H1 (cell line): ENCODE measurements around the gene EXD3. TPM values are rescaled to one million over a fixed set of nuclear protein-coding genes. Genes with fewer than 3 reads are reported as not detected.

ENCODE experiments used
- CTCF ChIA-PET: fragments of 300-600 bp; sonication (Branson Sonifier 250); formaldehyde crosslinking; loops from one replicate; lab custom pipeline; 2021; ENCODE audit not compliant: partially characterized antibody; lab: Charles Lee
- POLR2A ChIA-PET: fragments of 300-600 bp; sonication (Branson Sonifier 250); formaldehyde crosslinking; loops from one replicate; lab custom pipeline; 2021; ENCODE audit warnings: inconsistent platforms; ENCODE audit not compliant: partially characterized antibody; lab: Charles Lee
- DNase-seq, 2 experiments: peaks; one replicate each; pipeline versions ENCODE4 v3.0.0 to v3.0.0-alpha.2; 2010 to 2022; ENCODE audit warnings: low spot score in 2 of 2, low read depth in 1 of 2, mixed read lengths in 1 of 2
- FAIRE-seq: peaks from 2 replicates; lab custom pipeline; 2011; peaks lifted over from hg19 to GRCh38; lab: Jason Lieb, UNC
- H2AFZ ChIP-seq: 2 replicates; pipeline ENCODE4 v1.8.1; 2012; ENCODE audit warnings: low read length, inconsistent platforms
- H2AK5ac ChIP-seq: 2 replicates; pipeline ENCODE4 v1.6.1; 2013; ENCODE audit warnings: low read depth, low read length
- H2BK120ac ChIP-seq: replicated peaks from 2 replicates; pipeline ENCODE3; 2013; ENCODE audit warnings: low read depth, low read length, inconsistent platforms
- H2BK12ac ChIP-seq: 2 replicates; pipeline ENCODE4 v1.6.1; 2013; ENCODE audit warnings: low read depth, low read length
- H2BK15ac ChIP-seq: 2 replicates; pipeline ENCODE4 v1.6.1; 2013; ENCODE audit warnings: low read length
- H2BK20ac ChIP-seq: 2 replicates; pipeline ENCODE4 v1.6.1; 2013; ENCODE audit warnings: low read length
- H2BK5ac ChIP-seq: 2 replicates; pipeline ENCODE4 v1.6.1; 2013; ENCODE audit warnings: low read depth, low read length
- H3K14ac ChIP-seq: 2 replicates; pipeline ENCODE4 v1.6.1; 2013; ENCODE audit warnings: inconsistent platforms; ENCODE audit not compliant: insufficient read length
- H3K18ac ChIP-seq: 2 replicates; pipeline ENCODE4 v1.6.1; 2013; ENCODE audit warnings: low read length; ENCODE audit errors: extremely low read depth
- H3K23ac ChIP-seq: 2 replicates; pipeline ENCODE4 v1.6.1; 2013; ENCODE audit warnings: inconsistent platforms; ENCODE audit not compliant: insufficient read length
- H3K23me2 ChIP-seq: 2 replicates; pipeline ENCODE4 v1.6.1; 2013; ENCODE audit warnings: low read depth, low read length
- H3K27ac ChIP-seq: 2 replicates; pipeline ENCODE4 v1.6.1; 2011; ENCODE audit warnings: low read depth, low read length, inconsistent platforms
- H3K27me3 ChIP-seq, 4 experiments: replicated peaks in 1 of 4; 1 replicate in 1 of 4; 2 replicates in 3 of 4; pipeline versions ENCODE4 v1.6.1 to v1.8.1; 2011 to 2013; ENCODE audit warnings: low read length in 3 of 4, mild to moderate bottlenecking in 3 of 4, inconsistent platforms in 2 of 4, mixed read lengths in 2 of 4, moderate library complexity in 1 of 4; ENCODE audit not compliant: control insufficient read depth in 3 of 4, insufficient read depth in 3 of 4; ENCODE audit errors: extremely low read depth in 1 of 4
- H3K36me3 ChIP-seq, 4 experiments: 2 replicates each; pipeline versions ENCODE4 v1.6.1 to v1.8.1; 2011 to 2013; ENCODE audit warnings: mild to moderate bottlenecking in 4 of 4, low read length in 3 of 4, moderate library complexity in 2 of 4, control low read depth in 1 of 4, inconsistent platforms in 1 of 4; ENCODE audit not compliant: insufficient read depth in 4 of 4, control insufficient read depth in 2 of 4
- H3K4ac ChIP-seq: replicated peaks from 2 replicates; pipeline ENCODE3; 2013; ENCODE audit warnings: low read length, low read depth, mixed read lengths, inconsistent platforms; ENCODE audit not compliant: insufficient read length
- H3K4me1 ChIP-seq, 4 experiments: replicated peaks in 1 of 4; 1 replicate in 1 of 4; 2 replicates in 3 of 4; pipeline versions ENCODE4 v1.6.1 to v1.8.1; 2011 to 2013; ENCODE audit warnings: low read length in 3 of 4, inconsistent platforms in 2 of 4, mixed read lengths in 1 of 4; ENCODE audit not compliant: insufficient read depth in 4 of 4, control insufficient read depth in 3 of 4
- H3K4me2 ChIP-seq, 2 experiments: 2 replicates each; pipeline versions ENCODE4 v1.6.1 to v1.8.1; 2011 to 2013; ENCODE audit warnings: low read depth in 2 of 2, low read length in 2 of 2, control low read depth in 1 of 2, inconsistent platforms in 1 of 2, mild to moderate bottlenecking in 1 of 2; ENCODE audit not compliant: insufficient read depth in 1 of 2
- H3K4me3 ChIP-seq, 4 experiments: fragments of 200-600, 300-600 bp in 1 of 4; sonication (generic), shearing (Covaris generic), sonication (Bioruptor Twin) in 1 of 4; 2 replicates each; pipeline versions ENCODE4 v1.5.1 to v1.8.1; 2011 to 2016; ENCODE audit warnings: low read length in 4 of 4, low read depth in 3 of 4, control low read depth in 2 of 4, inconsistent platforms in 2 of 4, mild to moderate bottlenecking in 2 of 4, mixed read lengths in 1 of 4, moderate library complexity in 1 of 4; ENCODE audit not compliant: insufficient read depth in 2 of 4; ENCODE audit errors: extremely low read depth in 1 of 4
- H3K56ac ChIP-seq: replicated peaks from 2 replicates; pipeline ENCODE3; 2013; ENCODE audit warnings: low read depth, mild to moderate bottlenecking, mixed read lengths, low read length, inconsistent platforms; ENCODE audit not compliant: insufficient read length
- H3K79me1 ChIP-seq: 2 replicates; pipeline ENCODE4 v1.6.1; 2013; ENCODE audit warnings: low read depth, low read length, control low read depth
- H3K79me2 ChIP-seq, 2 experiments: 2 replicates each; pipeline versions ENCODE4 v1.6.1 to v1.8.1; 2012 to 2013; ENCODE audit warnings: low read length in 2 of 2, mild to moderate bottlenecking in 2 of 2, inconsistent platforms in 1 of 2; ENCODE audit not compliant: insufficient read depth in 2 of 2, control insufficient read depth in 1 of 2
- H3K9ac ChIP-seq, 4 experiments: replicated peaks in 1 of 4; 1 replicate in 1 of 4; 2 replicates in 3 of 4; pipeline versions ENCODE4 v1.6.1 to v1.8.1; 2011 to 2013; ENCODE audit warnings: low read depth in 3 of 4, low read length in 3 of 4, control low read depth in 2 of 4, mild to moderate bottlenecking in 2 of 4, moderate library complexity in 2 of 4, inconsistent platforms in 1 of 4; ENCODE audit errors: extremely low read depth in 1 of 4
- H3K9me3 ChIP-seq, 2 experiments: 2 replicates each; pipeline versions ENCODE4 v1.6.1 to v1.8.1; 2012 to 2013; ENCODE audit warnings: mild to moderate bottlenecking in 2 of 2, moderate library complexity in 2 of 2, control low read depth in 1 of 2, inconsistent platforms in 1 of 2, low read depth in 1 of 2, low read length in 1 of 2, mixed read lengths in 1 of 2; ENCODE audit not compliant: insufficient read depth in 2 of 2
- H4K20me1 ChIP-seq, 2 experiments: replicated peaks in 1 of 2; 2 replicates each; pipeline versions ENCODE3 to v1.8.1; 2011 to 2013; ENCODE audit warnings: inconsistent platforms in 2 of 2, low read length in 2 of 2, mild to moderate bottlenecking in 1 of 2; ENCODE audit not compliant: insufficient read depth in 2 of 2, control insufficient read depth in 1 of 2
- H4K5ac ChIP-seq: 2 replicates; pipeline ENCODE4 v1.6.1; 2013; ENCODE audit warnings: low read length, low read depth, mixed read lengths, inconsistent platforms; ENCODE audit not compliant: insufficient read length
- H4K8ac ChIP-seq: 2 replicates; pipeline ENCODE4 v1.8.0; 2013; ENCODE audit warnings: mild to moderate bottlenecking, moderate library complexity, low read length, inconsistent platforms; ENCODE audit not compliant: insufficient read depth; ENCODE audit errors: extremely low read depth
- H4K91ac ChIP-seq: replicated peaks from 2 replicates; pipeline ENCODE3; 2013; ENCODE audit warnings: low read length, mixed read lengths, inconsistent platforms; ENCODE audit not compliant: insufficient read length
- POLR2AphosphoS5 ChIP-seq: IDR thresholded peaks from 2 replicates; pipeline ENCODE4 v1.6.1; 2011; ENCODE audit warnings: low read depth, low read length
- SIRT6 ChIP-seq: IDR thresholded peaks from one replicate; pipeline ENCODE4 v1.7.1; 2012; ENCODE audit warnings: low read length, inconsistent platforms
- SP4 ChIP-seq: IDR thresholded peaks from 2 replicates; pipeline ENCODE4 v1.6.1; 2012; ENCODE audit warnings: low read length, inconsistent platforms
- TAF7 ChIP-seq: optimal IDR thresholded peaks from 2 replicates; pipeline ENCODE3; 2011; ENCODE audit warnings: low read depth, mild to moderate bottlenecking, inconsistent platforms, low read length, moderate library complexity, borderline replicate concordance
- TBP ChIP-seq: IDR thresholded peaks from 2 replicates; pipeline ENCODE4 v1.6.1; 2011; ENCODE audit warnings: low read depth, low read length, improper control_type of control experiment
- ZNF274 ChIP-seq: IDR thresholded peaks from 2 replicates; pipeline ENCODE4 v1.7.0; 2012; ENCODE audit warnings: low read length, borderline replicate concordance; ENCODE audit errors: extremely low read depth
- WGBS, 2 experiments: shearing (Covaris generic) in 1 of 2; methylation state at CpG; one replicate each; pipeline versions ENCODE4 v1.1.6 to v1.1.7; 2013 to 2015; ENCODE audit warnings: low lambda C conversion rate in 2 of 2, mixed read lengths in 2 of 2, inconsistent platforms in 1 of 2, low coverage in 1 of 2, missing lambda C conversion rate in 1 of 2; ENCODE audit not compliant: insufficient replicate concordance in 2 of 2, insufficient coverage in 1 of 2, insufficient read length in 1 of 2; ENCODE audit errors: extremely low coverage in 1 of 2, missing lambda C conversion rate in 1 of 2; 5-methylcytosine and 5-hydroxymethylcytosine counted together
- polyA plus RNA-seq, 7 experiments: library from polyadenylated mRNA; depleted of rRNA in 3 of 7; stranded (reverse) in 5 of 7; unstranded in 2 of 7; fragments of >200 nt in 5 of 7; fragments of 200-250 nt in 2 of 7; gene quantifications; 1 replicate in 5 of 7; 2 replicates in 1 of 7; 4 replicates in 1 of 7; pipeline versions ENCODE4 v1.2.1 to v1.2.3, GENCODE V29; 2011 to 2013; ENCODE audit warnings: missing spikeins in 2 of 7, mixed read lengths in 2 of 7
- total RNA-seq: library from RNA; stranded (reverse); fragmentation: NEBNext Ultra II Directional; extraction: Animal tissue kit (Norgen Biotek cat#: 25700); gene quantifications from 2 replicates; pipeline ENCODE4 v1.2.1, GENCODE V29; 2021
- TF ChIP-seq, protein P1 (sequence below): IDR thresholded peaks from 2 replicates; pipeline ENCODE4 v1.6.1; 2011; ENCODE audit warnings: low read length, improper control_type of control experiment

The EXD3 gene
- total and polyA plus RNA-seq, 2 of the 8 experiments (the other 6 are each of a cell fraction or from before 2014, with no cell fraction given), result 7.2 to 9.4 TPM

DNA sequence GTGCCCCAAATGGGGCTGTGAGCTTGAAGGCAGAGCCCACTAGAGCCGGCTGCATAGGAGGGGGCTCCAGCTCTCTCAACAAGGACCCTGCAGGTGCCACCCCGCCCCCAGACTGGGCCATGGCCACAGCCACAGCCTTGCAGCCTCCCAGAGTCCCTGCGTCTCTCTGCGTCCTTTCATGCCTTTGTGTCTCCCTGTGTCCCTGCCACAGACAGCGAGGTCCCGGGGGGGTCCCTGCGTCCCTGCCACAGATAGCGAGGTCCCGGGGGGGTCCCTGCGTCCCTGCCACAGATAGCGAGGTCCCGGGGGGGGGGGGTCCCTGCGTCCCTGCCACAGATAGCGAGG lies 6.6 kb upstream of the EXD3 start:
- H2AK5ac ChIP-seq, result no peak overlapping the region
- no peak overlapping the region for H3K4me2 ChIP-seq
- CTCF ChIA-PET, result interaction anchor here (1.2 kb wide), 1 partner anchor 25 kb away, joined by 3 read pairs; no protein-coding TSS in a partner anchor
- H3K27me3 ChIP-seq, result peaks cover 0 to 3% (median 0%) of the 10 kb centered on the region in 4 experiments; a peak in 2 of 7 replicates
- no peak overlapping the region for H2BK5ac ChIP-seq
- no peak overlapping the region for H3K14ac ChIP-seq
- TF ChIP-seq SIRT6 (no peak), ZNF274 (no peak), POLR2AphosphoS5 (no peak), SP4 (no peak), TBP (no peak), TAF7 (no peak)
- TF ChIP-seq, protein P1, sequence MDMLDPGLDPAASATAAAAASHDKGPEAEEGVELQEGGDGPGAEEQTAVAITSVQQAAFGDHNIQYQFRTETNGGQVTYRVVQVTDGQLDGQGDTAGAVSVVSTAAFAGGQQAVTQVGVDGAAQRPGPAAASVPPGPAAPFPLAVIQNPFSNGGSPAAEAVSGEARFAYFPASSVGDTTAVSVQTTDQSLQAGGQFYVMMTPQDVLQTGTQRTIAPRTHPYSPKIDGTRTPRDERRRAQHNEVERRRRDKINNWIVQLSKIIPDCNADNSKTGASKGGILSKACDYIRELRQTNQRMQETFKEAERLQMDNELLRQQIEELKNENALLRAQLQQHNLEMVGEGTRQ, result no peak
- no peak overlapping the region for H3K18ac ChIP-seq
- no peak overlapping the region for H4K8ac ChIP-seq
- no peak overlapping the region for H3K56ac ChIP-seq
- DNase-seq (no peak), FAIRE-seq (no peak)
- H4K5ac ChIP-seq, result no peak overlapping the region
- no peak overlapping the region for H3K27ac ChIP-seq
- no peak overlapping the region for H2AFZ ChIP-seq
- no peak overlapping the region for H2BK12ac ChIP-seq
- H2BK20ac ChIP-seq, result no peak overlapping the region
- H3K23ac ChIP-seq, result no peak overlapping the region
- no peak overlapping the region for H3K4me3 ChIP-seq
- no peak overlapping the region for H2BK15ac ChIP-seq
- no peak overlapping the region for H2BK120ac ChIP-seq
- H3K36me3 ChIP-seq, result no peaks in the 10 kb centered on the region
- WGBS, 2 experiments, result 88% methylated on average over 4 of the region's 14 CpGs; no CpG with 5 or more reads in 1 of the 2 experiments
- H3K9ac ChIP-seq, result no peak overlapping the region
- no peak overlapping the region for H4K91ac ChIP-seq
- H4K20me1 ChIP-seq, result peaks cover 0 to 1% of the 10 kb centered on the region in 2 experiments
- H3K79me2 ChIP-seq, result no peaks in the 10 kb centered on the region
- peaks cover 0 to 3% (median 0%) of the 10 kb centered on the region in 4 experiments; a peak in 2 of 7 replicates for H3K4me1 ChIP-seq
- H3K79me1 ChIP-seq, result no peaks in the 10 kb centered on the region
- H3K4ac ChIP-seq, result no peak overlapping the region
- H3K9me3 ChIP-seq, result no peaks in the 10 kb centered on the region
- POLR2A ChIA-PET, result interaction anchor here (0.6 to 2.5 kb wide), 4 partner anchors 13 to 189 kb away, joined by 4 to 6 read pairs (median 5); partner anchors contain the start of gene TUBB4B
- H3K23me2 ChIP-seq, result no peaks in the 10 kb centered on the region
